Right lobe of liver (tissue), 6 donors: Measurements from ENCODE around the gene LPAR1. TPM values are rescaled to one million over a fixed set of nuclear protein-coding genes. Genes with fewer than 3 reads are reported as not detected.

Experiments
- ATAC-seq, 4 donors: fragments of 200-7000 bp; cut with Tn5 transposase; one replicate each; pipeline ENCODE4 v1.9.1; 2020; ENCODE audit warnings: mild to moderate bottlenecking in 4 of 4, moderate library complexity in 4 of 4
- DNase-seq, 3 donors: peaks; one replicate each; pipeline ENCODE4 v3.0.0-alpha.2; 2020
- H3K27ac ChIP-seq, 3 donors: fragments of 200-600 bp; one replicate each; pipeline ENCODE4 v1.8.0; 2022
- H3K27me3 ChIP-seq, 2 donors: fragments of 200-600 bp; one replicate each; pipeline ENCODE4 v1.8.0; 2022
- H3K36me3 ChIP-seq, 4 donors: fragments of 200-600 bp; sonication (generic) in 1 of 4; one replicate each; pipeline versions ENCODE4 v1.5.1 to v1.8.0; 2017 to 2022; ENCODE audit warnings: control low read depth in 1 of 4
- H3K4me1 ChIP-seq, 4 donors: fragments of 200-600 bp; sonication (generic) in 1 of 4; one replicate each; pipeline versions ENCODE4 v1.5.1 to v1.8.0; 2017 to 2022; ENCODE audit warnings: control low read depth in 1 of 4
- H3K4me3 ChIP-seq, 3 donors: fragments of 200-600 bp; one replicate each; pipeline ENCODE4 v1.8.0; 2022
- H3K9me3 ChIP-seq, 4 donors: fragments of 200-600 bp; sonication (generic) in 1 of 4; one replicate each; pipeline versions ENCODE4 v1.5.1 to v1.8.0; 2017 to 2022; ENCODE audit warnings: control low read depth in 1 of 4
- CTCF ChIP-seq, 4 donors: fragments of 200-600 bp in 3 of 4; fragments of 450-650 bp in 1 of 4; IDR thresholded peaks; one replicate each; pipeline versions ENCODE4 v1.5.1 to v1.8.0; 2016 to 2022; ENCODE audit warnings: antibody characterized with exemption in 4 of 4, mild to moderate bottlenecking in 2 of 4
- POLR2A ChIP-seq: fragments of 450-650 bp; IDR thresholded peaks from one replicate; pipeline ENCODE4 v1.6.1; 2017; ENCODE audit warnings: antibody characterized with exemption, mild to moderate bottlenecking
- WGBS: methylation state at CpG from one replicate; pipeline ENCODE4 v1.1.6; 2018; ENCODE audit warnings: low coverage, low lambda C conversion rate; ENCODE audit not compliant: insufficient coverage; ENCODE audit errors: missing lambda C conversion rate; 5-methylcytosine and 5-hydroxymethylcytosine counted together
- intact Hi-C, 2 donors: fragments of 100-400 bp; cut with DNase I; formaldehyde crosslinking; loops; one replicate each; pipeline versions ENCODE4 v1.11.2 to v1.14.1; 2022
- long read RNA-seq: library from polyadenylated mRNA; unstranded; transcript quantifications from one replicate; pipeline ENCODE4 v2.0.0, GENCODE V29; 2019
- total RNA-seq, 6 experiments: library from RNA; depleted of rRNA in 2 of 6; stranded (reverse); fragments of >200 nt in 2 of 6; fragmentation: NEBNext Ultra II Directional in 3 of 6; extraction: Animal tissue kit (Norgen Biotek cat#: 25700) in 3 of 6; gene quantifications; one replicate each; pipeline versions ENCODE4 v1.1.0 to v1.2.4, GENCODE V29; 2016 to 2023
- donor health status: DM: no; HTN: yes; CAD: no.
- donor health status: DM: no; HTN: no; CAD: no.
- donor health status: DM: no; HTN: no; CAD: no.
- donor health status: DM: no; HTN: yes; CAD: no.
- donor health status: DM: no; HTN: yes; CAD: no.

Gene LPAR1, protein sequence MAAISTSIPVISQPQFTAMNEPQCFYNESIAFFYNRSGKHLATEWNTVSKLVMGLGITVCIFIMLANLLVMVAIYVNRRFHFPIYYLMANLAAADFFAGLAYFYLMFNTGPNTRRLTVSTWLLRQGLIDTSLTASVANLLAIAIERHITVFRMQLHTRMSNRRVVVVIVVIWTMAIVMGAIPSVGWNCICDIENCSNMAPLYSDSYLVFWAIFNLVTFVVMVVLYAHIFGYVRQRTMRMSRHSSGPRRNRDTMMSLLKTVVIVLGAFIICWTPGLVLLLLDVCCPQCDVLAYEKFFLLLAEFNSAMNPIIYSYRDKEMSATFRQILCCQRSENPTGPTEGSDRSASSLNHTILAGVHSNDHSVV
- total RNA-seq, result 1 to 10 TPM in 5 of 6 experiments, under 1 TPM in 1; 0.66 to 1.6 (median 1.2) TPM
- long read RNA-seq, result 0 reads

- H3K4me1 ChIP-seq, result peaks cover 0 to 23% (median 0%) of the 10 kb centered on the region in 4 donors
- intact Hi-C loops, result no loop called here
- peaks cover 0 to 20% of the 10 kb centered on the region in 2 donors for H3K27me3 ChIP-seq
- peak within 1 kb of the TSS in 1 of 3 donors; percentile 33 for H3K27ac ChIP-seq
- DNase-seq (peak in 2 of 3 donors; percentile 29 to 44), ATAC-seq (peak; percentile 34 to 45 (median 40))
- TF ChIP-seq CTCF (IDR thresholded peaks at IDR 0.05), result no peak
- under 1% methylated on average over 40 of the region's 72 CpGs for WGBS
- H3K36me3 ChIP-seq, result no peaks in the 10 kb centered on the region
- no peaks in the 10 kb centered on the region for H3K9me3 ChIP-seq
- peak within 1 kb of the TSS; percentile 29 to 48 (median 41) for H3K4me3 ChIP-seq
Observed at GRCh38 chr9:111038331-111039230, at the start of gene LPAR1. LPAR1 (minus strand) TSS chr9:111038470; CDS start chr9:110972117, 66,353 bp downstream.

- no peaks in the 10 kb centered on the region for H3K9me3 ChIP-seq
- no peaks in the 10 kb centered on the region for H3K27me3 ChIP-seq
- H3K4me3 ChIP-seq, result no peak overlapping the region
- DNase-seq (no peak), ATAC-seq (no peak)
- H3K4me1 ChIP-seq, result no peaks in the 10 kb centered on the region
- intact Hi-C loops, result no loop called here
- TF ChIP-seq CTCF (IDR thresholded peaks at IDR 0.05) (no peak), POLR2A (no peak)
- H3K27ac ChIP-seq, result no peak overlapping the region
- 56% methylated on average over 1 of the region's 1 CpG for WGBS
- no peaks in the 10 kb centered on the region for H3K36me3 ChIP-seq
Observed at GRCh38 chr9:111078391-111079038, 40.2 kb upstream of the LPAR1 start.

GRCh38 chr9:111076519-111076918 lies 38.2 kb upstream of the LPAR1 start:
- ATAC-seq, result peak in 2 of 4 donors; percentile 25 to 39
- Histone ChIP-seq H3K27me3 (no peaks in the 10 kb centered on the region), H3K4me3 (no peak overlapping the region), H3K4me1 (no peaks in the 10 kb centered on the region), H3K9me3 (no peaks in the 10 kb centered on the region), H3K27ac (no peak overlapping the region), H3K36me3 (no peaks in the 10 kb centered on the region)
- WGBS, result 33% methylated on average over 3 of the region's 3 CpGs
- intact Hi-C loops, result no loop called here
- TF ChIP-seq POLR2A (no peak), CTCF (IDR thresholded peaks at IDR 0.05) (no peak)
- no peak for DNase-seq

DNA sequence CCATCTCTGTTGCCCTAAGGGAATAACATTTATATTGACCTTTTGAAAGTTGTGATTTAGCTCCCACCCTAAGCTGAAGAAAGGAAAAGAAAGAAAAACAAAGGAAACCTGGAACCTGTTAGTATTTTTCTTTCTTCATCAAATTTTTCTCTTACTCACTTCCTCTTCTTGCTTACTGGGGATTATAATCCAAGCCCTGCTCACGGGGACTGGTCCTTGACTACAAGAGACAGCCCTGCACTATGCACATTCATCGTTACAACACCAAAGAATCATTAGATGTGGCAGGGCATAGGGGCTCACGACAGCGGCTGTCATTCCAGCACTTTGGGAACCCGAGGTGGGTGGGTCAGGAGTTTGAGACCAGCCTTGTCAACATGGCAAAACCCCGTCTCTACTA lies 37.8 kb upstream of the LPAR1 start:
- H3K9me3 ChIP-seq, result no peaks in the 10 kb centered on the region
- no peaks in the 10 kb centered on the region for H3K36me3 ChIP-seq
- H3K27ac ChIP-seq, result no peak overlapping the region
- intact Hi-C loops, result no loop called here
- no peak for ATAC-seq
- no peak for DNase-seq
- 67% methylated on average over 6 of the region's 6 CpGs for WGBS
- no peak for TF ChIP-seq CTCF (IDR thresholded peaks at IDR 0.05)
- no peak for TF ChIP-seq POLR2A
- no peaks in the 10 kb centered on the region for H3K4me1 ChIP-seq
- H3K4me3 ChIP-seq, result no peak overlapping the region
- no peaks in the 10 kb centered on the region for H3K27me3 ChIP-seq
